BE2C (cell line): ENCODE data around the gene AHRR.
A peak's percentile ranks its signal among the peaks of the same experiment; 100 is the strongest.

Experiments
- DNase-seq: peaks from one replicate; pipeline ENCODE4 v3.0.0-alpha.2; 2020
- H3K27me3 ChIP-seq: fragments of 250-450 bp; sonication (Bioruptor Pico); 2 replicates; pipeline ENCODE4 v1.5.1; 2020; ENCODE audit warnings: mild to moderate bottlenecking
- H3K36me3 ChIP-seq: fragments of 250-450 bp; sonication (Bioruptor Pico); 2 replicates; pipeline ENCODE4 v1.5.1; 2020; ENCODE audit warnings: mild to moderate bottlenecking
- H3K4me1 ChIP-seq: fragments of 250-450 bp; sonication (Bioruptor Pico); 2 replicates; pipeline ENCODE4 v1.5.1; 2020
- H3K4me3 ChIP-seq: 2 replicates; pipeline ENCODE4 v1.5.1; 2011; ENCODE audit warnings: low read depth, low read length
- H3K9me3 ChIP-seq: fragments of 250-450 bp; sonication (Bioruptor Pico); 2 replicates; pipeline ENCODE4 v1.5.1; 2020
- TF ChIP-seq, protein P1 (sequence below): IDR thresholded peaks from 2 replicates; pipeline ENCODE4 v1.5.1; 2012; ENCODE audit warnings: mild to moderate bottlenecking, low read depth, low read length

AHRR gene

GRCh38 chr5:440401-441201, 119.1 kb downstream of the AHRR start:
- Histone ChIP-seq H3K36me3 (no peaks in the 10 kb centered on the region), H3K4me1 (peaks cover 2% of the 10 kb centered on the region; the same call in 1 of the 2 replicates), H3K9me3 (no peaks in the 10 kb centered on the region), H3K27me3 (no peaks in the 10 kb centered on the region), H3K4me3 (no peak overlapping the region)
- TF ChIP-seq, protein P1, sequence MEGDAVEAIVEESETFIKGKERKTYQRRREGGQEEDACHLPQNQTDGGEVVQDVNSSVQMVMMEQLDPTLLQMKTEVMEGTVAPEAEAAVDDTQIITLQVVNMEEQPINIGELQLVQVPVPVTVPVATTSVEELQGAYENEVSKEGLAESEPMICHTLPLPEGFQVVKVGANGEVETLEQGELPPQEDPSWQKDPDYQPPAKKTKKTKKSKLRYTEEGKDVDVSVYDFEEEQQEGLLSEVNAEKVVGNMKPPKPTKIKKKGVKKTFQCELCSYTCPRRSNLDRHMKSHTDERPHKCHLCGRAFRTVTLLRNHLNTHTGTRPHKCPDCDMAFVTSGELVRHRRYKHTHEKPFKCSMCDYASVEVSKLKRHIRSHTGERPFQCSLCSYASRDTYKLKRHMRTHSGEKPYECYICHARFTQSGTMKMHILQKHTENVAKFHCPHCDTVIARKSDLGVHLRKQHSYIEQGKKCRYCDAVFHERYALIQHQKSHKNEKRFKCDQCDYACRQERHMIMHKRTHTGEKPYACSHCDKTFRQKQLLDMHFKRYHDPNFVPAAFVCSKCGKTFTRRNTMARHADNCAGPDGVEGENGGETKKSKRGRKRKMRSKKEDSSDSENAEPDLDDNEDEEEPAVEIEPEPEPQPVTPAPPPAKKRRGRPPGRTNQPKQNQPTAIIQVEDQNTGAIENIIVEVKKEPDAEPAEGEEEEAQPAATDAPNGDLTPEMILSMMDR, result no peak
- no peak for DNase-seq

DNA sequence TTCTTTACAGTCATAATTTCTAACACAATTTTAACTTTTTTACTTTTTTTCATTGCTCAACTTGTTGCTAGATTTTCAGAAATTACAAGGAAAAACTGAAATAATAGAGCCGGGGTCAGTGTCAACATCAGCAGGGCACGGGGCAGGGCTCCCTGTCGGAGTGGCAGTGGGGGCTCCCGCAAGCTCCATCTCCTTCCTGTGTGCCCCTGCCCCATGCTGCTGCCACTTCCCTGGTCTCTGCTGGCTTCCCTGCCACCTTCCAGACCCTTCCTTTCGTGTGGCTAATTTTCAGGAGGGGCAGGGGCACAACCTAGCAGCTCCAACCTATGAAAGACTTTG, 120.5 kb downstream of the AHRR start:
- peaks cover 7% of the 10 kb centered on the region for H3K36me3 ChIP-seq
- H3K4me1 ChIP-seq, result peaks cover 2% of the 10 kb centered on the region; the same call in 1 of the 2 replicates
- H3K27me3 ChIP-seq, result no peaks in the 10 kb centered on the region
- H3K9me3 ChIP-seq, result no peaks in the 10 kb centered on the region
- peak overlapping the region; percentile 84 for H3K4me3 ChIP-seq
- no peak for DNase-seq
- TF ChIP-seq, protein P1, result no peak

DNA sequence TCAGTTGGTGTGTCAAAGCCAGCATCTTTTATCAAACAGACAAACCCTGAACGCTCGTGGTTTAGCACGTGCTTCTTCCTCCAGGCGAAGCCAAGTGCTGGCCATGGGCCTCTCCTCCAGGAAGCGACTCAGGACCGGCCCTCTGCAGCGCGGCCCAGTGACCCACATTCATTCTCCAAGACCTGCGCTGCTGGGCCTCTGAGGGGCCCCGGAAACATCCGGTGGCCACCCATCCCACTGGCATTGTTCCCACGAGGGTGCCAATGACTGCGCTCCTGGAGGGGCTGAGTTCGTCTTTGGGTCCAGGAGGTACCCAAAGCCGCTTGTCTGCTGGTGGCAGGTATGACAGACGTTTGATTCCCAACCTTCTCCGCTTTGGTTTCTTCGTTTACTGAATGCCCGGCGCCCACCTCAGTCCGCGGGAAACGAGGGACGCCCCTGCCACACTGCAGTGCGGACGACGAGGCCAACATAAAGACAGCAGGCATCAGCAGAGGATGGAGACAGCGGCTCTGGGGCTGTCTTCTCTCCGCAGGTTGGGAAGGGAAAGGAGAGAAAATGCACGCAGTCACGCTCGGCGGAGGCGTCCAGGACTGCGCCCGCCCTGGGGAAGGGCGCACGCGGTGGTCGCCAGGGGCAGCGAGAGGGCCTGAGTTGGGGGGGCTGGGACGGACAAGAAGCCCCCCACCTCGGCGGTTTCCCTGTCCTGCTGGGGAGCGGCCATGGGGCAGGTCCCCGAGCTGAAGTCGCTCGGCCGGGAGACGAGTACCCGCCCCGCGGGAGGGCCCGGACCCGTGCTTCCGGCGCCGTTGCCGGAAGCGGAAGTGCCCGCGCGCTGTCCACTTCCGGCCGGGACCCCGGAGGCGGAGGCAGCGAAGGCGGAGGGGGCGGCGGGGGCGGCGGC, 121.1 kb downstream of the AHRR start, which contains the start of gene EXOC3:
TSS of gene EXOC3 (plus strand) at position 842 of the 904 bp plus-strand sequence. CDS start 3,030 bp downstream, outside the sequence.
- Histone ChIP-seq H3K4me1 (peaks cover 2% of the 10 kb centered on the region; the same call in 1 of the 2 replicates), H3K4me3 (peak within 1 kb of the TSS; percentile 93), H3K36me3 (peaks cover 13% of the 10 kb centered on the region), H3K27me3 (no peaks in the 10 kb centered on the region), H3K9me3 (no peaks in the 10 kb centered on the region)
- TF ChIP-seq, protein P1, result no peak
- peak; percentile 88 for DNase-seq

DNA sequence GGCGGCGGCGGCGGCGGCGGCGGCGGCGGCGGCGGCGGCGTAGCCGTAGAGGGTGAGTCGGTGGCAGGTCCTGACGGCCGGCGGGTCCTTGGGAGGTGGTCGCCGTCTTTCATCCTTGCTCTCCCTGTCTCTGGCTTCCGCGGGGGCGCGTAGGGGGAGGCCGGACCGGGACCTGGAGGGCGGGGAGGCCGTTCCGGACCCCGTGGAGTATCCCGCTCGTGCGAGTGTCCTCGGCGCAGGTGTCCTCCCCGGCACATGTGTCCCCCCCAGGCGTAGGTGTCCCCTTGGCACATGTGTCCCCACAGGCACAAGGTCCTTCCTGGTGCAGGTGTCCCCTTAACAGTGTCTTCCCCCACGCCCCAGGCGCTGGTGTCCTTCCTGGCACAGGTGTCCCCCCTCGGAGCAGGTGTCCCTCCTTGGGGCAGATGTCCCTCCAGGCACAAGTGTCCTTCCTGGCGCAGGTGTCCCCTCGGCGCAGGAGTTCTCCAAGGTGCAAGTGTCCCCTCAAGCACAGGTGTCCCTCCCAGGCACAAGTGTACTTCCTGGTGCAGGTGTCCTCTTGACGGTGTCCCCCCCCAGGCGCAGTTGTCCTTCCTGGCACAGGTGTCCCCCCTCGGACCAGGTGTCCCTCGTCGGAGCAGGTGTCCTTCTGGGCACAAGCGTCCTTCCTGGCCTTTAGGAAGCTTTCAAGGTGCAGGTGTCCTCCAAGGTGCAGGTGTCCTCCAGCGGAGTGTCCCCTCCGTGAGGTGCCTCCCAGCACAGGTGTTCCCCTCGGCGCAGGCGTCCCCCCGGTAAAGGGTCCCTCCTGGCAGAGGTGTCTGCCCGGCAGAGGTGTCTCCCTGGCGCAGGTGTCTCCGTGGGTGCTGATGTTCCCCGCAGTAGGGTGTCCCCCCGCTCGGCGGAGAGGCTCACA, 122.0 kb downstream of the AHRR start:
- no peak for DNase-seq
- Histone ChIP-seq H3K9me3 (no peaks in the 10 kb centered on the region), H3K27me3 (no peaks in the 10 kb centered on the region), H3K4me1 (peaks cover 2% of the 10 kb centered on the region; the same call in 1 of the 2 replicates), H3K4me3 (peak overlapping the region; percentile 93), H3K36me3 (peaks cover 22% of the 10 kb centered on the region)
- TF ChIP-seq, protein P1, result no peak

- TF ChIP-seq, protein P1, result no peak
- Histone ChIP-seq H3K9me3 (no peaks in the 10 kb centered on the region), H3K4me3 (peak overlapping the region; percentile 93), H3K36me3 (peaks cover 30% of the 10 kb centered on the region), H3K4me1 (peaks cover 2% of the 10 kb centered on the region; the same call in 1 of the 2 replicates), H3K27me3 (no peaks in the 10 kb centered on the region)
- DNase-seq, result no peak
Measured at GRCh38 chr5:444226-444625, 122.7 kb downstream of the AHRR start.
